Loucy (cell line): ENCODE results near the gene STAT4.

Experiments used
- H2AFZ ChIP-seq: fragments of 200-600 bp; sonication (generic); 2 replicates; pipeline ENCODE4 v1.6.0; 2016; ENCODE audit warnings: antibody characterized with exemption, mild to moderate bottlenecking, low read length, moderate library complexity
- H3F3A ChIP-seq: fragments of 200-600 bp; 2 replicates; pipeline ENCODE4 v1.6.0; 2016; ENCODE audit warnings: antibody characterized with exemption, low read depth, mild to moderate bottlenecking
- H3K27me3 ChIP-seq: fragments of 200-600 bp; sonication (generic); 2 replicates; pipeline ENCODE4 v1.6.1; 2014; ENCODE audit warnings: low read length, mild to moderate bottlenecking; ENCODE audit not compliant: insufficient read depth, poor library complexity, severe bottlenecking
- H3K36me3 ChIP-seq: fragments of 200-600 bp; sonication (generic); 2 replicates; pipeline ENCODE4 v1.6.1; 2016; ENCODE audit warnings: low read length; ENCODE audit not compliant: insufficient read depth
- H3K4me1 ChIP-seq: fragments of 200-600 bp; sonication (generic); 2 replicates; pipeline ENCODE4 v1.5.1; 2014; ENCODE audit warnings: low read length, mild to moderate bottlenecking; ENCODE audit not compliant: insufficient read depth, poor library complexity, severe bottlenecking
- H3K4me2 ChIP-seq: fragments of 200-600 bp; sonication (generic); 2 replicates; pipeline ENCODE4 v1.6.0; 2014; ENCODE audit warnings: antibody characterized with exemption, low read length, low read depth, mild to moderate bottlenecking; ENCODE audit not compliant: poor library complexity, severe bottlenecking
- H3K4me3 ChIP-seq: fragments of 200-600 bp; sonication (generic); 2 replicates; pipeline ENCODE4 v1.5.1; 2014; ENCODE audit warnings: low read length, mild to moderate bottlenecking, mixed read lengths; ENCODE audit not compliant: poor library complexity, severe bottlenecking
- H3K79me2 ChIP-seq: fragments of 200-600 bp; sonication (generic); 2 replicates; pipeline ENCODE4 v1.6.1; 2014; ENCODE audit warnings: low read length; ENCODE audit not compliant: insufficient read depth
- H3K9ac ChIP-seq: fragments of 200-600 bp; sonication (generic); 2 replicates; pipeline ENCODE4 v1.6.0; 2014; ENCODE audit warnings: mild to moderate bottlenecking, low read depth, low read length, moderate library complexity; ENCODE audit not compliant: poor library complexity, severe bottlenecking
- H3K9me2 ChIP-seq: fragments of 200-600 bp; sonication (generic); replicated peaks from 2 replicates; pipeline ENCODE4 v1.6.1; 2016; ENCODE audit warnings: low read depth, low read length, mixed read lengths
- H3K9me3 ChIP-seq: fragments of 200-600 bp; sonication (generic); 2 replicates; pipeline ENCODE4 v1.6.1; 2014; ENCODE audit warnings: mild to moderate bottlenecking, antibody characterized with exemption, low read length, low read depth; ENCODE audit not compliant: insufficient read depth
- H4K20me1 ChIP-seq: fragments of 200-600 bp; sonication (generic); 2 replicates; pipeline ENCODE4 v1.6.0; 2014; ENCODE audit warnings: antibody characterized with exemption, low read length, mild to moderate bottlenecking; ENCODE audit not compliant: insufficient read depth, poor library complexity, severe bottlenecking
- CTCF ChIP-seq: fragments of 200-600 bp; sonication (generic); conservative IDR thresholded peaks from 2 replicates; pipeline ENCODE4 v1.5.1; 2014; ENCODE audit warnings: mild to moderate bottlenecking, antibody characterized with exemption, low read length
- EZH2phosphoT487 ChIP-seq: fragments of 200-600 bp; IDR thresholded peaks from 2 replicates; pipeline ENCODE4 v1.6.1; 2018; ENCODE audit warnings: antibody characterized with exemption, mild to moderate bottlenecking, moderate library complexity, borderline replicate concordance

STAT4 gene

GRCh38 chr2:191178806-191179514 is 28.2 kb upstream of the STAT4 start:
- peaks cover 7% of the 10 kb centered on the region for H3K4me1 ChIP-seq
- TF ChIP-seq CTCF: no peak
- no peak for TF ChIP-seq EZH2phosphoT487
- H3F3A ChIP-seq: no peaks in the 10 kb centered on the region
- H3K4me2 ChIP-seq: no peak overlapping the region
- H3K27me3 ChIP-seq: no peaks in the 10 kb centered on the region
- no peak overlapping the region for H2AFZ ChIP-seq
- H3K9me2 ChIP-seq: no peaks in the 10 kb centered on the region
- H3K79me2 ChIP-seq: no peaks in the 10 kb centered on the region
- H4K20me1 ChIP-seq: no peaks in the 10 kb centered on the region
- H3K9ac ChIP-seq: no peak overlapping the region
- H3K9me3 ChIP-seq: no peaks in the 10 kb centered on the region
- no peaks in the 10 kb centered on the region for H3K36me3 ChIP-seq
- no peak overlapping the region for H3K4me3 ChIP-seq

- Histone ChIP-seq H2AFZ (no peak overlapping the region), H3K9ac (no peak overlapping the region), H3K4me1 (peaks cover 7% of the 10 kb centered on the region), H3K4me2 (no peak overlapping the region), H3K9me3 (no peaks in the 10 kb centered on the region), H4K20me1 (no peaks in the 10 kb centered on the region), H3F3A (no peaks in the 10 kb centered on the region), H3K36me3 (no peaks in the 10 kb centered on the region), H3K9me2 (no peaks in the 10 kb centered on the region), H3K27me3 (no peaks in the 10 kb centered on the region), H3K4me3 (no peak overlapping the region), H3K79me2 (no peaks in the 10 kb centered on the region)
- TF ChIP-seq EZH2phosphoT487 (no peak), CTCF (no peak)
Measured at GRCh38 chr2:191177751-191178736, 27.2 kb upstream of the STAT4 start.

- no peaks in the 10 kb centered on the region for H3K79me2 ChIP-seq
- H3K36me3 ChIP-seq: no peaks in the 10 kb centered on the region
- H3K9me2 ChIP-seq: no peaks in the 10 kb centered on the region
- peaks cover 7% of the 10 kb centered on the region for H3K4me1 ChIP-seq
- 0 out of 2 replicates have a peak overlapping the region, but pooled peaks have one; percentile 19 for H2AFZ ChIP-seq
- no peaks in the 10 kb centered on the region for H3K9me3 ChIP-seq
- H3K27me3 ChIP-seq: no peaks in the 10 kb centered on the region
- H4K20me1 ChIP-seq: no peaks in the 10 kb centered on the region
- no peak overlapping the region for H3K9ac ChIP-seq
- peak overlapping the region; percentile 13 for H3K4me2 ChIP-seq
- TF ChIP-seq CTCF: no peak
- no peak for TF ChIP-seq EZH2phosphoT487
- H3F3A ChIP-seq: no peaks in the 10 kb centered on the region
- no peak overlapping the region for H3K4me3 ChIP-seq
Measured at GRCh38 chr2:191176801-191177438, 26.1 kb upstream of the STAT4 start.
